GM19468 (cell line): ENCODE results near the gene HOOK2.
"Not testable (repeated sequence)": the region's sequence is repeated elsewhere in the genome, so short reads cannot be mapped to it uniquely, and the experiment has no call there.

Experiments used
- ATAC-seq: cut with Tn5 transposase; IDR thresholded peaks from one replicate; pipeline ENCODE4 v1.9.1; 2021; ENCODE audit warnings: mild to moderate bottlenecking, moderate library complexity, moderate number of reproducible peaks; ENCODE audit not compliant: unreplicated experiment; ENCODE audit errors: extremely low read depth

HOOK2 gene

GRCh38 chr19:12723381-12723640 lies 52.0 kb downstream of the HOOK2 start:
- ATAC-seq = no peak

- peak; percentile 60 for ATAC-seq
These were observed 52.6 kb downstream of the HOOK2 start for GRCh38 chr19:12722566-12723380.

- ATAC-seq = no peak
These were observed 53.4 kb downstream of the HOOK2 start for GRCh38 chr19:12721656-12722565.

DNA sequence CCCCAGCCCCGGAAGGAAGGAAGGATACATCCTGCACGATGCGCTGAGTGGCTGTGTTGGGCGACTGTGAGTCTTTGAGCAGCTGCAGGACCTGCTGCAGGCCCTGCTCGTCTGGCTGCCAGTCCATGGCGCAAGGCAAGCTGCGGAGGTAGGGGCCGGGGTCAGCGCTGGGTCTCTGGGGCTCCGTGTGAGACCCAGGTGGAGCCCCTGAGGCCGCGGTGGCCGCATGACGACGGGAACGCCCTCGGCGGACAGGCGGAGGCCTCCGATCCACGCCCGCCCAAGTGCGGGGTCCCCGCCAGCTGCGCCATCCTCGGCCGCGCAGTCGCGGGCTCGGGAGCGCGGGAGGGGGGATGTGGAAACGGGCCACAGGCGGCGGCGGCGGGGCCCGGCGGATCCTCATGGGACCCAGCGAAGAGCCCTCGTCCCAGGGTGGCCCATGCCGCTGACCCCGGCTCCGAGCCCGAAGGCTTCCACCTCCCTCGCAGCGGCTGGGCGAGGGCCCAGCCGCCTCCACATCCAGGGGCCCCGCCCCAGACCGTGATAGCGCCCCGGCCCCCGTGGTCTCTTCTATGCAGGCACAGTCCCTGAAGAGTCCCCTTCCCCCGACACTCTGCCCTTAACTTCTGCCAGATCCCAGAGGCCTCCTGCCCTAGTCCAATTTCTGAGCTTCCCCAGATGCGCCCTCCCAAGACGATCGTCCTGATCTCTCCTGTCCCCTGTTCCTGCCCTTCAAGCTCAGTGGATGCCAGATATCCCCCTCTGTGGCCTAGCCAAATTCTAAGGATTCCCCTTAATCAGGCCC lies 54.3 kb downstream of the HOOK2 start:
- no peak for ATAC-seq

DNA sequence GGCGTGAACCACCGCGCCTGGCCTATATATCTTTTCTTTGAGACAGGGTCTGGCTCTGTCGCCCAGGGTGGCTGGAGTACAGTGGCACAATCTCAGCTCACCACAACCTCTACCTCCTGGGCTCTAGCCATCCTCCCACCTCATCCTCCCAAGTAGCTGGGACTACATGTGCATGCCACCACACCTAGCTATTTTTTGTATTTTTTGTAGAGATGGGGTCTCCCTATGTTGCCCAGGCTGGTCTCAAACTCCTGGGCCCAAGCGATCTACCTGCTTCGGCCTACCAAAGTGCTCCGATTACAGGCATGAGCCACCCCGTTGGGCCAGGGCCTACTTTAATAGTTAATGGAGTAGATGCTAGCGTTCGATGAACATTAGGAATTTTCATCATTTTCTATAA lies 55.1 kb downstream of the HOOK2 start:
- no peak for ATAC-seq

DNA sequence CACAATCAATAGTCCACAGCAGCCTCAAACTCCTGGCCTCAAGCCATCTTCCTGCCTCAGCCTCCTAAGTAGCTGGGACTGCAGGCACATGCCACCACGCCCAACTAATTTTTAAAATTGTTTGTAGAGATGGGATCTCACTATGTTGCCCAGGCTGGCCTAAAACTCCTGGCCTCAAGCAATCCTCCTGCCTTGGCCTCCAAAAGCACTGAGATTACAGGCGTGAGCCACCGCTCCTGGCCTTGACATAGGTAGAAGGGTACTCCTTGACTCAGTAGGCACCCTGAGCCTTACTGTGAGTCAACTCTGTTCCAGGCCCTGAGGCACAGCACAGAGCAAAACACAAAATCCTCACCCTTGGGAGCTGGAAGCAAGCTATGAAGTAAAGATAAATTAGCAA lies 59.4 kb downstream of the HOOK2 start:
- no peak for ATAC-seq

GRCh38 chr19:12715102-12715501 lies 60.2 kb downstream of the HOOK2 start:
- no peak for ATAC-seq

- ATAC-seq = not testable (repeated sequence)
These were observed 62.0 kb downstream of the HOOK2 start for GRCh38 chr19:12713304-12713703.
